Activated CD4-positive, CD25-positive, alpha-beta regulatory T cell (primary cell): ENCODE results near the gene HNRNPUL1.

Experiments
- DNase-seq, 4 experiments: peaks; one replicate each; lab custom pipeline; 2025; lab: John Stamatoyannopoulos, UW

HNRNPUL1 gene

GRCh38 chr19:41308450-41309179, 44.4 kb downstream of the HNRNPUL1 start:
- peak; percentile 69 to 98 (median 84) for DNase-seq

GRCh38 chr19:41309180-41310032, 45.2 kb downstream of the HNRNPUL1 start:
- no peak for DNase-seq

GRCh38 chr19:41310033-41310831, 46.1 kb downstream of the HNRNPUL1 start, which contains the start of gene CCDC97:
Gene CCDC97 (plus strand): TSS chr19:41310172. CDS start chr19:41310311, 139 bp downstream.
- DNase-seq = peak; percentile 71 to 76 (median 74)

- DNase-seq = no peak
These were observed 46.9 kb downstream of the HNRNPUL1 start for GRCh38 chr19:41311072-41311471.

- DNase-seq = no peak
These were observed 47.4 kb downstream of the HNRNPUL1 start for GRCh38 chr19:41311613-41312012.

GRCh38 chr19:41316306-41316920, 52.2 kb downstream of the HNRNPUL1 start:
- no peak for DNase-seq

GRCh38 chr19:41318696-41319499, 54.7 kb downstream of the HNRNPUL1 start:
- DNase-seq = no peak

- no peak for DNase-seq
These were observed 55.5 kb downstream of the HNRNPUL1 start for GRCh38 chr19:41319500-41320184.

GRCh38 chr19:41320185-41320518, 56.0 kb downstream of the HNRNPUL1 start:
- DNase-seq = no peak

- DNase-seq = no peak
These were observed 56.4 kb downstream of the HNRNPUL1 start for GRCh38 chr19:41320568-41320967.

- no peak for DNase-seq
These were observed 57.0 kb downstream of the HNRNPUL1 start for GRCh38 chr19:41321204-41321599.

GRCh38 chr19:41321600-41322270, 57.6 kb downstream of the HNRNPUL1 start:
- no peak for DNase-seq

- no peak for DNase-seq
These were observed 58.3 kb downstream of the HNRNPUL1 start for GRCh38 chr19:41322451-41322850.

- no peak for DNase-seq
These were observed 58.9 kb downstream of the HNRNPUL1 start for GRCh38 chr19:41323023-41323422.

- no peak for DNase-seq
These were observed 59.4 kb downstream of the HNRNPUL1 start for GRCh38 chr19:41323430-41324125.

- DNase-seq = no peak
These were observed 60.1 kb downstream of the HNRNPUL1 start for GRCh38 chr19:41324231-41324702.

GRCh38 chr19:41324921-41325639, 60.9 kb downstream of the HNRNPUL1 start:
- no peak for DNase-seq

- no peak for DNase-seq
These were observed 61.4 kb downstream of the HNRNPUL1 start for GRCh38 chr19:41325640-41325946.
